HG02938 (cell line): ENCODE results near the gene ERFL.
"Not testable (repeated sequence)": the region's sequence is repeated elsewhere in the genome, so short reads cannot be mapped to it uniquely, and the experiment has no call there.

Experiments used
- ATAC-seq: cut with Tn5 transposase; IDR thresholded peaks from one replicate; pipeline ENCODE4 v1.9.1; 2021; ENCODE audit warnings: mild to moderate bottlenecking, moderate library complexity; ENCODE audit not compliant: unreplicated experiment

Gene ERFL

GRCh38 chr19:41944336-41944735, 16.1 kb upstream of the ERFL start:
- no peak for ATAC-seq

- ATAC-seq = no peak
Observed at GRCh38 chr19:41941410-41942202, 13.4 kb upstream of the ERFL start.

- ATAC-seq = no peak
Observed at GRCh38 chr19:41940731-41941409, 12.6 kb upstream of the ERFL start.

- no peak for ATAC-seq
Observed at GRCh38 chr19:41939861-41940730, 11.8 kb upstream of the ERFL start.

- not testable (repeated sequence) for ATAC-seq
Observed at GRCh38 chr19:41939209-41939608, 11.0 kb upstream of the ERFL start.

GRCh38 chr19:41937525-41938468, 9.5 kb upstream of the ERFL start:
- no peak for ATAC-seq

- no peak for ATAC-seq
Observed at GRCh38 chr19:41936961-41937360, 8.7 kb upstream of the ERFL start.

GRCh38 chr19:41936416-41936850, 8.2 kb upstream of the ERFL start:
- no peak for ATAC-seq

- no peak for ATAC-seq
Observed at GRCh38 chr19:41935760-41936415, 7.6 kb upstream of the ERFL start.

- no peak for ATAC-seq
Observed at GRCh38 chr19:41934849-41935374, 6.7 kb upstream of the ERFL start.

- no peak for ATAC-seq
Observed at GRCh38 chr19:41933693-41934426, 5.6 kb upstream of the ERFL start.

GRCh38 chr19:41932720-41933332, 4.6 kb upstream of the ERFL start:
- ATAC-seq = no peak

- no peak for ATAC-seq
Observed at GRCh38 chr19:41932259-41932719, 4.0 kb upstream of the ERFL start.

- no peak for ATAC-seq
Observed at GRCh38 chr19:41930926-41931592, 2.8 kb upstream of the ERFL start.

GRCh38 chr19:41930322-41930722, 2.1 kb upstream of the ERFL start:
- ATAC-seq = no peak

- no peak for ATAC-seq
Observed at GRCh38 chr19:41929536-41930071, 1.4 kb upstream of the ERFL start.

GRCh38 chr19:41928754-41929535, 696 bp upstream of the ERFL start:
- no peak for ATAC-seq
